ENCODE data around the gene TACSTD2.
"Not testable (repeated sequence)": the region's sequence is repeated elsewhere in the genome, so short reads cannot be mapped to it uniquely, and the experiment has no call there.

TACSTD2 gene

DNA sequence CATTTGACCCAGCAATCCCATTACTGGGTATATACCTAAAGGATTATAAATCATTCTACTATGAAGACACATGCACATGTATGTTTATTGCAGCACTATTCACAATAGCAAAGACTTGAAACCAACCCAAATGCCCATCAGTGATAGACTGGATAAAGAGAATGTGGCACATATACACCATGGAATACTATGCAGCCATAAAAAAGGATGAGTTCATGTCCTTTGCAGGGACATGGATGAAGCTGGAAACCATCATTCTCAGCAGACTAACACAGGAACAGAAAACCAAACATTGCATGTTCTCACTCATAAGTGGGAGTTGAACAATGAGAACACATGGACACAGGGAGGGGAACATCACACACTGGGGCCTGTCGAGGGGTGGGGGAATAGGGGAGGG, 13.3 kb downstream of the TACSTD2 start:
- DNase-seq (ENCODE audit: low spot score) = not testable (repeated sequence)

DNA sequence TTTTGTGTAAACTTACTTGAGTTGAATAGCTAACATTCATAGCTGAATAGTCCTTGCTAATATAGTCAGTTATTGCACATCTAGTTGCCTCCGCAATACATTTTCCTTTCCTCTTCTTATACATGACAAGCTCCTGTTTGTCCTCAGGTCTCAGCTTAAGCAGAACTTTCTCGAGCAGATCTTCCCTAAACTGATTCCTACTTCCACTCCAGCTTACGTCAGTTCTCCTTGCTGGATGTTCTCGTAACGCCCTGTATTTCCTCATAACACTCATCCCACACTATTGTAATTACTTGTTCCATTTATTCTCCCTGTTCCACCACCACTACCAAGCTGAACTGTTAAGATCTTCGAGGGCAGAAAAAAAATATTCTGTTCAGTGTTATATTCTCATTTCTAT, 15.4 kb downstream of the TACSTD2 start:
- DNase-seq (ENCODE audit: low spot score) = no peak

DNA sequence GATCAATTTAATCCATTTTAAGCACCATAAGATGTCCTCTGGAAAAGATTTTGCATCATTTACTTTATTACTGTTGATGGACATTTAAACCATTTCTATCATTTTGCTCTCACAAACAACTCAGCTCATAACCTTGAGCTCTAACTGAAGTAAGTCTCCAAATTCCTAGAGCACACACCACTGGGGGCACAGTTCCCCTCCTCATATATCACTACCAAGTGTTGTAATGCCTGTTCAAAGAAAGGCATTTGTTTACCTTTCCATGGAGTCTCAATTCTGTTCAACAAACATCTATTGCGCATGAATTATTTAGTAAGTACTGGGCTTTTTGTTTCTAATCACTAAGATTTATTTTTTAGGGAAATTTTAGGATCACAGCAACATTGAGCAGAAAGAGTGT, 21.7 kb downstream of the TACSTD2 start:
- no peak for DNase-seq (ENCODE audit: low spot score)

DNA sequence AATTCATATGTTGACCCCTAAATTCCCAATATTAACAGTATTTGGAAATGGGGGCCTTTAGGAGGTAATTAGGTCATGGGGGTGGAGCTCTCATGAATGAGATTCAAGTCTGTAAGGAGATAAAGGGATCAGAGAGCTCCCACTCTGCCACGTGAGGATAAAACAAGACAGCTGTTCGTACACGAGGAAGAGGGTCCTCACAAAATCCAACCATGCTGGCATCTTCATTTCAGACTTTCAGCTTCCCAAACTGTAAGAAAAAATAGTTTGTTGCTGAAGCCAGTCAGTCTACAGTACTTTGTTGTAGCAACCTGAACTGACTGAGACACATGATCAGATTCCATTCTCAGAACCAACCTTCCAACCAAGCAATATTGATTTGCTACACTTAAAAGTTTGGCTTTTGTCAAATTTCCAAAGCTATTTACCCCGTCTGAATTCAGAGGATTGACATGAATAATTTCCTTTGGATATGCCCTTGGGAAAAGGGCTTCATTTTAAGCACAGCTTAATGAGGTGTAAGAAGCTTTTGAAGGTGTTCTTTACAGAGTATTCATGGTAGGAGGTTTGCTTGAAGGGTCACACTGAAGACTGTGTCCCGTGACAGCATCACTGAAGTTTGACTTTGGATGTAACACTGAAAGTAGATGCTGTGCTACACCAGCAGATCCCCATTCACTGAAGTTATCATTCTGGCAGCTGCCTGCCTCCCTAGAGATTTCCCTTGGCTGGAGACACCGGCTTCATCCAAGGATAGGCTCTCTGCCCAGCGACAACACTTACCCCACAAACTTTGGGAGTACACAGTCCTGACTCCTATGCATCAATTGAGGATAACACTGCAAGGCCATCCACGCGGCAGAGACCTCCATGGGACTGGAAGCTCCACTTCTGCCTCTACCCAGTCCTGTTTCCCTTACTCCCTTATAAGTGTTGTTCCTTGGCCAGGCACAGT, 25.6 kb downstream of the TACSTD2 start:
- no peak for DNase-seq (ENCODE audit: low spot score)

DNA sequence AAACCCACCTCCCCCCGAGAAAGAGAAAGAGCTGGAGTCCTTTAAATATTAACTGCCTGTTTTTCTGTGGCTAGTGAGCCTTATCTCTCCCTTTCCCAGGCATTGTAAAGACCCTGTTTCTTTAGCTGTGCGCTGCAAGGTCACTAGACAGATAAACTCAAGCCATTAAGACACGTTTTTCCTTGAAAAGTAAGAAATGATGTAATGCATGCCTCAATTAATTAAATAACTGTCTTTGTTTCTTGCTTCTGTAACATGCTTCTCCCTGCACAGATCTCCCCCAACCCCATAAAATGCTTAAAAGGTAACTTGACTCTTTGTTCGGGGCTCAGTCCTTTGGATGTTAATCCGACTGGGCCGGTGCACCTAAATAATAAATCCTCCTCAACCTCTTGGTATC, 27.8 kb downstream of the TACSTD2 start:
- DNase-seq (ENCODE audit: low spot score) = not testable (repeated sequence)

DNA sequence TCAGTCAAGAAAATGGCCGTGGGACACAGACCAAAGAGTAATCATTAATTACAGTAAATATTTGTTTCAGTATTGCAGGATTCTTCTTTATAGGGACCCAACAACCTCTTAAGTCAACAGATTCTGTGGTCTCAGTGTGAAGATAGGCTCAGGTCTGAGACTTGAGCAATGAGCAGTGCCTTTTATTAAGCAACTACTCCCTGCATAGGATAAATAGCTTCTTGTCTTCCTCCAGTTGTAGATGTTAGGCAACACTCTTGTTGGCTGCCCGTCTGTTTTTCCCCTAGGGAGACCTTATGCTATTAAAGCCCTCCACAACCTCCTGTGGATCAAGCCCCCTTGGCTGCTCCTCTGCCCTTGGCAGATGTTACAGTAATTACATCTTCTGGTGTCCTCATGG, 28.7 kb downstream of the TACSTD2 start:
- no peak for DNase-seq (ENCODE audit: low spot score)

DNA sequence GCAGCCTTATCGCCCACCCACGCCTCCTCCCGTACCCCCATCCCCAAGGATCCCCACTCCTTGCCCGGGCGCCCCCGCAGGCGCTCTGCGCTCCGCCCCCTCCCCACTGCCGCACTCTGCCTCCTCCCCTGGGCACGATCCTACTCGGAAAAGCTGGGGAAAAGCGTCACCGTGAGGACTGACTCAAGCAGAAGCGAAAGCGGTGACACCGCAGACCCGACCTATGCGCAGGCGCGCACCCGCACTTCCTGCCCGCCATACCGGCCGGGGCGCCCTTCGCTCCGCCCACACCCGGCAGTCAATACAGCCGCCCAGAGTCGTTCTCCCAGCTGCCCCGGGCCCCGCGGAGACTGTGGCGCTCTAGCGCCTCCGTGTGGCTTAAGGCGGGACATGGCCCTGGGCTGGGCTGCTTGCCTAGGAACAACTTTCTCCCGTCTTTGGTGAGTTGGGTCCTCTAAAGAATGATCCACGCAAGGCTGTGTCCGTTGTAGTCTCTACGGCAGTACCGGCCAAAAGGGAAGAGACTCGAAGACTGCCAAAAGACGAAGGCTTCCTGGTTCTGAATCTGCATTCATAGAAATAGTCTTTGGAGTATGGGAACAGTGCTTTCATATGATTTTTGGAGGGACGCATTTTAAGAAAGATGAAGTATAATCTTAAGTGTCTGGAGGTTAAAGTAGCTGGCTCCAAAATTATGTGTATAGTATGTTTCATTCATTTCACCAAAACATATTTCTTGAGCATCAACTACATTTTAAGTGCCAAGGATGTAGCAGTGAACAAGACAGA, 30.3 kb downstream of the TACSTD2 start, which contains the start of gene OMA1:
TSS of gene OMA1 (minus strand) at position 207 of the 789 bp plus-strand sequence. CDS start 7,432 bp downstream, outside the sequence.
- DNase-seq (ENCODE audit: low spot score) = peak; percentile 93

DNA sequence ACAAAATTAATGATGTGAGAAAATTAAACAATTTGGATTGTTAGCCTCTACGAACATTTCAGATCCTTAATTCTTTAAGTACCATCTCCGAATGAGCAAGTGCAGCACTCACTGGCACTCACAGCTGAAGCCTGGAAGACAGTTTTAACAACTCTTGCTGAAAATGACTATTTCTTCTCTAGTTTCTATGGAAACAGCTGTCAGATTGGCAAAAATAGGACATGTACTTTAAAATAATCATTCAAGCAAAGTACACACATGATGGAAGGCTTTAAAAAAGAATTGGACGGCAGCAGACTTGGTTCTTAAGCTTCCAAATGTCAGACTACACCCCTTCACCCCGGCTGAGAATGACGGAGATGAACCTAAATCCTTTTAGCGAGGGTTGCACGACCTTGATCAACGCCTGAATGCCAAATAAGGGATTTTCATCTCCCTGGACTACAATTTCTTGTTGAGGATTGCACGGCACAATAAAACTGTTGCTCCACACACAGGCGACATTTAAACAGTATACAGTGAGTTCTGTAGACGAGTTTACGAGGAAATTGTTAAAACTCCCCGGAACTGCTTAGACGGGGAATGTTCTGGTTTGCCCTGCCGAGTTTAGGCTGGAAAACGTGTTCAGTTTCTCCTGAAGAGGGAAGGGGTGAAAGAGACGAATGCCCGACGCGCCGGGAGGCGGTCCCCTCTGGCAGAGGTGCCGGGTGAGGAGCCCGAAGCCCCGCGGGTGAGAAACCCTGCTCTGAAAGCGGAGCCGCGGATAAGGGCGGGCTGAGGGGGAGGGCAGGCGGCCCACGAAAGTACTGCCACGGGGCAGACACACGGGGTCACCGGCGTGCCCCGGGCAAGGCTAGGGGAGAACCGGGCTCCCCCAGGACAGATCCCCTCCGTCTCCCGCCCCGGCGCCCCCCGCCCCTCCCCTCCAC, 31.2 kb downstream of the TACSTD2 start:
- DNase-seq (ENCODE audit: low spot score) = peak; percentile 73

DNA sequence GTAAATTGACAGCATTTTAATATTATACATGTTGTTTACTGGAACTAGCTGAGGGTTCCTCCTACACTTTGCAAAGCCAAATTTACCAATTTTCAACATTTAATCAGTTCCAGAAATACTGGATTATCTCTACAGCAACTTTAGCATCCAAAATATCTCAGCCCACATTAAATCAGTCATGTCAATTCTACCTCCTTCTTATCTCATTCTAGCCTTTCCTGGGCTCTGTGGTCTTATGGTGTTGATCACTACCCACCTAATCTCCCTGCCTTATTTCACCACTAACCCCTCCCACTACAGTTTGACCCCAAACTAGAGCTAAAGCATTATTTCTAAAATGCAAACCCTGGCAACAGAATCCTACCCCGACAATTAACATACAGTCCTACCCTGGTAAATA, 33.8 kb downstream of the TACSTD2 start:
- no peak for DNase-seq (ENCODE audit: low spot score)

DNA sequence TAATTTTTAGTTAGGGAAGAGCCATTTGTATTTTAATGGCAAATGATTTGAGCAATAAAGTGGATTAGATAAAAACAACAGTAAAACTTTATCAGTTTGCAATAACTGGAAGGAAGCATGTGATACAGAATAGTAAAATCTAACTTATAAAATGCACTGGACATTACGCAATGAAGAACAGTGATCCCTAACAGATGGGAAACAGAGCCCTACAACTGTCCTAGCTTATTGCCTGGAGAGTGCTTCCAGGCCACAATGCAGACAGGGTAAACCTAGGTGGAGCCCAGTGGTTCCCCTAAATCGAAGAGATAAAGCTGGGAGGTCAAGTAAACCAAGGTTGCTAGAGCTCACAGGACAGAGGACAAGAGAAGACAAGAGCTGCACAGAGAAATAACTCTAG, 37.5 kb downstream of the TACSTD2 start:
- no peak for DNase-seq (ENCODE audit: low spot score)

DNA sequence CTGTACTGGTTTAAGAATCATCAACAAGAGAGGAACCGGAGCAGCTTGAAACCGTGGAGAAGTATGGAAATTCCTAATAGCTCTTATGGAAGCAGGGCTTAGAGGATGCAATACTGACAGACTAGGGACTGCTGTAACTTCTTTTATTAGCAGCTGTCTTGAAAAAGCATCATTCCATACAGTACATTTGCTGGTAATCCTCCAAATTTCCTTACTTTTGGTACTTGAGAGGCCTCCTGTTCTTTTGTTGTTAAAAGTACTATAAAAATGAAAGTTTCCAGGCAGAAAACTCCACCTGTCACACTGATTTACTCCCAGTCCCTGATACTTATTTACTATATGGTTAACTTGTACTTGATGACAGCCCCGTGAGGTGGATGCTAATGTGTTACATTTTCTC, 38.2 kb downstream of the TACSTD2 start:
- no peak for DNase-seq (ENCODE audit: low spot score)

DNA sequence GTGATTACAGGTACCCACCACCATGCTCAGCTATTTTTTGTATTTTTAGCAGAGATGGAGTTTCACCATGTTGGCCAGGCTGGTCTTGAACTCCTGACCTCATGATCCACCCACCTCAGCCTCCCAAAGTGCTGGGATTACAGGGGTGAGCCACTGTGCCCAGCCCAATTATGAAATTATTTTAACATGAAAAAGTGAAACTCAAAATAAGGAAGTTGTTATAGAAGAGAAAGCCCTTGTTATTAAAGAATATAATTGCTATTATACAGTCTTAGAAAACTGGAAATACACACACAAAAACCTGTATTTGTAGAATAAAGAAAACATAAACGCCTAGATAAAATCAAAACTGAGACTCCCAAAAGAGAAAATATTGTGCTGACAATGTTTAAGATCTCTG, 45.2 kb downstream of the TACSTD2 start:
- not testable (repeated sequence) for DNase-seq (ENCODE audit: low spot score)

DNA sequence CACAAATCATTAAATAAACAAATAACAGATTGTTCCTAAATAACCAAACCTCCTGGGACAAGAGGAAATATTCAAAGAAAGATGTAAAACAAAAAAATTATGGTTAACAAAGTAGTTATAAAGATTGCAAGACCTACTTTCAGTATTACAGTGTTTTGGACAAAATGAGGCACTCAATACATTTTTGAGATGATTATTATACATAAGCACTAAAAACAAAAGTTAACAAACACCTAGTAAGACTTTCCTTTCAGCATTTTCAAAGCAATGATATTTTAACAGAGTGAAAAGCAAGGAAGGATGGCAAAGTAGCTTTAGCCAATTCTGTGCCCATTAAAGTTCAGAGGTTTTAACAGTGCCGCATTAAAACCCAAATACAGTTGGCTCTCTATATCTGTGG, 47.8 kb downstream of the TACSTD2 start:
- DNase-seq (ENCODE audit: low spot score) = no peak

DNA sequence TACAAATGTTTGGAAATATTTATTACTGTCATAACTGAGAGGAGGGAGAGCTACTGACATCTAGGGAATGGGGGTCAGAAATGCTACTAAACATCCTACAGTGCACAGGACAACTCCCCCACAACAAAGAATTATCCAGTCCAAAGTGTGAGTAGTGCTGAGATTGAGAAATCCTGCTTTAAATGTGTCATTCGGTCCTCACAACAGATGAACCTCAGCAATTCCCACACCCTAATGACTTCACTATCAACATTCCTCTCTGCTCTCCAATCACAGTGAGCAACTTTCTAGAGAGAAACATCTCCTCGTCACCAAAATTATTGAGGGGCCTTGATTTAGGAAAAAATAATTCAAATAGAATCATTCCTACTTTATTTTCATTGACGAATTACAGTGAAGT, 48.5 kb downstream of the TACSTD2 start:
- DNase-seq (ENCODE audit: low spot score) = no peak

Data from cerebellar cortex (tissue), 1 donor.